ENCODE results near the gene FARS2. TPM values are rescaled to one million over a fixed set of nuclear protein-coding genes. Genes with fewer than 3 reads are reported as not detected.

The FARS2 gene
- total and polyA plus RNA-seq, 2 donors (not counting 1 experiment from before 2014, with no cell fraction given), result 33.0 to 35.5 TPM

DNA sequence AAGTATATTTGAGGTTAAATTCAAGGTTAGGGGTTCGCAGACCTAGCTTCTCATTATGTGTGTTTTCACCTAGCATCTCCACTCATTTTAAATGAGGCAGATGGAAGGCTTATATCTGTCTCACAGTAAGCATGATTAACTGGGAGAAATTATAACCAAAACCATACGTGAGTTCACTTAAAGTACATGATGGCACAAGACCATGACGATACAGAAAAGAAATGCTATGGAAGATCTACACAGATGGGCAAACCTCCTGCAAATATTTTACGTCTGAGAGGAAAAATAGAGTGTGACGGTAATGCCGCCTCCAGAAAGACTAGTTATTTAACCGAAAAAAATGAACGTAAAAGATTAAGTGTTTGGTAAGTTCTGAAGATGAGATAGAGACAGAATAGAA, 337.8 kb downstream of the FARS2 start:
- H3K4me3 ChIP-seq (ENCODE audit: control extremely low read depth in 1 of 5, extremely low read depth in 1 of 5, insufficient read depth in 1 of 5, low read depth in 2 of 5, low read length in 4 of 5), result no peak overlapping the region
- no peaks in the 10 kb centered on the region for H3K9me3 ChIP-seq (ENCODE audit: control extremely low read depth in 1 of 3, control insufficient read depth in 2 of 3, insufficient read depth in 1 of 3, low read length in 2 of 3)
- no peak for DNase-seq
- CTCF ChIA-PET, result no interaction called here
- WGBS (ENCODE audit: insufficient coverage), result 100% methylated on average over 2 of the region's 8 CpGs
- H3K79me2 ChIP-seq (ENCODE audit: control insufficient read depth, insufficient read depth, low read length), result no peaks in the 10 kb centered on the region
- ATAC-seq (ENCODE audit: low read depth), result no peak
- POLR2A ChIA-PET, result no interaction called here
- no peaks in the 10 kb centered on the region for H3K9me3 Mint-ChIP-seq (ENCODE audit: insufficient read depth)
- no peaks in the 10 kb centered on the region for H3K27me3 ChIP-seq (replicated peaks in 1 of 4; ENCODE audit: control extremely low read depth in 1 of 4, control insufficient read depth in 3 of 4, insufficient read depth in 4 of 4, low read length in 3 of 4)
- H3K27ac Mint-ChIP-seq, result no peak overlapping the region
- TF ChIP-seq, protein P1, sequence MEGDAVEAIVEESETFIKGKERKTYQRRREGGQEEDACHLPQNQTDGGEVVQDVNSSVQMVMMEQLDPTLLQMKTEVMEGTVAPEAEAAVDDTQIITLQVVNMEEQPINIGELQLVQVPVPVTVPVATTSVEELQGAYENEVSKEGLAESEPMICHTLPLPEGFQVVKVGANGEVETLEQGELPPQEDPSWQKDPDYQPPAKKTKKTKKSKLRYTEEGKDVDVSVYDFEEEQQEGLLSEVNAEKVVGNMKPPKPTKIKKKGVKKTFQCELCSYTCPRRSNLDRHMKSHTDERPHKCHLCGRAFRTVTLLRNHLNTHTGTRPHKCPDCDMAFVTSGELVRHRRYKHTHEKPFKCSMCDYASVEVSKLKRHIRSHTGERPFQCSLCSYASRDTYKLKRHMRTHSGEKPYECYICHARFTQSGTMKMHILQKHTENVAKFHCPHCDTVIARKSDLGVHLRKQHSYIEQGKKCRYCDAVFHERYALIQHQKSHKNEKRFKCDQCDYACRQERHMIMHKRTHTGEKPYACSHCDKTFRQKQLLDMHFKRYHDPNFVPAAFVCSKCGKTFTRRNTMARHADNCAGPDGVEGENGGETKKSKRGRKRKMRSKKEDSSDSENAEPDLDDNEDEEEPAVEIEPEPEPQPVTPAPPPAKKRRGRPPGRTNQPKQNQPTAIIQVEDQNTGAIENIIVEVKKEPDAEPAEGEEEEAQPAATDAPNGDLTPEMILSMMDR (IDR thresholded peaks at IDR 0.05), result no peak
- no peak for TF ChIP-seq EZH2 (IDR thresholded peaks at IDR 0.05; ENCODE audit: borderline replicate concordance, insufficient read depth, low read depth, low read length, poor library complexity, severe bottlenecking)
- H3K27me3 Mint-ChIP-seq, result no peaks in the 10 kb centered on the region
- no peak overlapping the region for H3K4me2 ChIP-seq (replicated peaks; ENCODE audit: low read depth, low read length, poor library complexity, severe bottlenecking)
- H2AFZ ChIP-seq (ENCODE audit: insufficient read depth, low read depth, low read length, poor library complexity, severe bottlenecking), result no peak overlapping the region
- H3K9ac ChIP-seq (ENCODE audit: low read length), result no peak overlapping the region
- H3K27ac ChIP-seq (ENCODE audit: low read length in 2 of 2), result no peak overlapping the region
- H3K36me3 ChIP-seq (replicated peaks in 1 of 2; ENCODE audit: control extremely low read depth in 1 of 2, control insufficient read depth in 1 of 2, extremely low read depth in 1 of 2, insufficient read depth in 2 of 2, low read length in 1 of 2), result peaks cover 0 to 3% of the 10 kb centered on the region in 2 experiments
- no peak overlapping the region for H3K4me3 Mint-ChIP-seq
- no peaks in the 10 kb centered on the region for H3K4me1 ChIP-seq (ENCODE audit: control insufficient read depth in 2 of 2, insufficient read depth in 2 of 2, low read length in 2 of 2)
- intact Hi-C loops (cut with micrococcal nuclease), result no loop called here
- H3K4me1 Mint-ChIP-seq, result no peaks in the 10 kb centered on the region
- H4K20me1 ChIP-seq (ENCODE audit: control insufficient read depth, insufficient read depth, low read length, poor library complexity, severe bottlenecking), result no peaks in the 10 kb centered on the region

GRCh38 chr6:5605937-5606336, 344.6 kb downstream of the FARS2 start:
- no peak for DNase-seq
- no peak overlapping the region for H3K27ac Mint-ChIP-seq
- no peak overlapping the region for H3K4me3 Mint-ChIP-seq
- no peak overlapping the region for H3K4me3 ChIP-seq (ENCODE audit: control extremely low read depth in 1 of 5, extremely low read depth in 1 of 5, insufficient read depth in 1 of 5, low read depth in 2 of 5, low read length in 4 of 5)
- no peaks in the 10 kb centered on the region for H3K9me3 ChIP-seq (ENCODE audit: control extremely low read depth in 1 of 3, control insufficient read depth in 2 of 3, insufficient read depth in 1 of 3, low read length in 2 of 3)
- POLR2A ChIA-PET, result no interaction called here
- H3K36me3 ChIP-seq (replicated peaks in 1 of 2; ENCODE audit: control extremely low read depth in 1 of 2, control insufficient read depth in 1 of 2, extremely low read depth in 1 of 2, insufficient read depth in 2 of 2, low read length in 1 of 2), result no peaks in the 10 kb centered on the region
- H3K79me2 ChIP-seq (ENCODE audit: control insufficient read depth, insufficient read depth, low read length), result no peaks in the 10 kb centered on the region
- intact Hi-C loops (cut with micrococcal nuclease), result no loop called here
- ATAC-seq (ENCODE audit: low read depth), result no peak
- H2AFZ ChIP-seq (ENCODE audit: insufficient read depth, low read depth, low read length, poor library complexity, severe bottlenecking), result no peak overlapping the region
- H3K27me3 Mint-ChIP-seq, result no peaks in the 10 kb centered on the region
- no peak overlapping the region for H3K4me2 ChIP-seq (replicated peaks; ENCODE audit: low read depth, low read length, poor library complexity, severe bottlenecking)
- no peak overlapping the region for H3K9ac ChIP-seq (ENCODE audit: low read length)
- H3K4me1 ChIP-seq (ENCODE audit: control insufficient read depth in 2 of 2, insufficient read depth in 2 of 2, low read length in 2 of 2), result no peaks in the 10 kb centered on the region
- H3K27me3 ChIP-seq (replicated peaks in 1 of 4; ENCODE audit: control extremely low read depth in 1 of 4, control insufficient read depth in 3 of 4, insufficient read depth in 4 of 4, low read length in 3 of 4), result no peaks in the 10 kb centered on the region
- TF ChIP-seq EZH2 (IDR thresholded peaks at IDR 0.05; ENCODE audit: borderline replicate concordance, insufficient read depth, low read depth, low read length, poor library complexity, severe bottlenecking), result no peak
- TF ChIP-seq, protein P1 (IDR thresholded peaks at IDR 0.05), result no peak
- H3K9me3 Mint-ChIP-seq (ENCODE audit: insufficient read depth), result no peaks in the 10 kb centered on the region
- CTCF ChIA-PET, result no interaction called here
- WGBS (ENCODE audit: insufficient coverage), result 96% methylated on average over 3 of the region's 5 CpGs
- H3K4me1 Mint-ChIP-seq, result no peaks in the 10 kb centered on the region
- H3K27ac ChIP-seq (ENCODE audit: low read length in 2 of 2), result no peak overlapping the region
- H4K20me1 ChIP-seq (ENCODE audit: control insufficient read depth, insufficient read depth, low read length, poor library complexity, severe bottlenecking), result no peaks in the 10 kb centered on the region
